Bronchial epithelial cell (primary cell): ENCODE data around the gene GBX1. TPM values are rescaled to one million over a fixed set of nuclear protein-coding genes. Genes with fewer than 3 reads are reported as not detected.
A peak's percentile ranks its signal among the peaks of the same experiment; 100 is the strongest.

Experiments
- DNase-seq: peaks from one replicate; pipeline ENCODE4 v3.0.0-alpha.2; 2010; ENCODE audit warnings: low read depth
- FAIRE-seq: peaks from 2 replicates; lab custom pipeline; 2011; peaks lifted over from hg19 to GRCh38; lab: Jason Lieb, UNC
- H3K27me3 ChIP-seq: 2 replicates; pipeline ENCODE4 v1.5.1; 2011; ENCODE audit warnings: low read length; ENCODE audit not compliant: control insufficient read depth, insufficient read depth
- H3K36me3 ChIP-seq: 2 replicates; pipeline ENCODE4 v1.5.1; 2011; ENCODE audit warnings: low read length; ENCODE audit not compliant: control insufficient read depth, insufficient read depth
- H3K4me3 ChIP-seq: 2 replicates; pipeline ENCODE4 v1.5.1; 2011; ENCODE audit warnings: mild to moderate bottlenecking, low read depth, low read length, control low read depth
- total RNA-seq: library from RNA; depleted of rRNA; stranded (reverse); fragments of >200 nt; gene quantifications from 2 replicates; pipeline ENCODE4 v1.2.1, GENCODE V29; 2014
- TF ChIP-seq, protein P1 (sequence below): IDR thresholded peaks from 2 replicates; pipeline ENCODE4 v1.5.1; 2011; ENCODE audit warnings: mild to moderate bottlenecking, moderate library complexity, low read length, control low read depth, inconsistent platforms; ENCODE audit not compliant: insufficient read depth, severe bottlenecking

Gene GBX1
- total RNA-seq, 1 donor from 2014 or later: not detected

DNA sequence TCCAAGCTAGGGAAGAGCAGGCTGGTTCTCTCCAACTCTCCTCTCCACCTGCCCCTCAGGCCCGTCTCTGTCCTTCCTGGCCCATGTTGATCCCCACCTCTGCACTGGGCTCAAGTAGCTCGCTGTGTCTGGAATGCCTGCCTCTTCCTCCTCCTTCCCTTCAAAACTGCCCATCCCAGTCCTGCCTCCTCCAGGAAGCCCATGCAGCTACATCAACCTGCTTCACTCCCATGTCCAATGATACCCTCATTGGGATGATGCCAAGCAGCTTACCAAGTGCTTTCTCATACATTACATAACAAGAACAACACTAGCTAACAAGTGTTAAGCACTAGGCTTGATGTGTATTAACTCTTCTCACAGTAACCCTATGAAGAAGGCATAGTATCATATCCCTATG is 11.3 kb upstream of the GBX1 start:
- TF ChIP-seq, protein P1, sequence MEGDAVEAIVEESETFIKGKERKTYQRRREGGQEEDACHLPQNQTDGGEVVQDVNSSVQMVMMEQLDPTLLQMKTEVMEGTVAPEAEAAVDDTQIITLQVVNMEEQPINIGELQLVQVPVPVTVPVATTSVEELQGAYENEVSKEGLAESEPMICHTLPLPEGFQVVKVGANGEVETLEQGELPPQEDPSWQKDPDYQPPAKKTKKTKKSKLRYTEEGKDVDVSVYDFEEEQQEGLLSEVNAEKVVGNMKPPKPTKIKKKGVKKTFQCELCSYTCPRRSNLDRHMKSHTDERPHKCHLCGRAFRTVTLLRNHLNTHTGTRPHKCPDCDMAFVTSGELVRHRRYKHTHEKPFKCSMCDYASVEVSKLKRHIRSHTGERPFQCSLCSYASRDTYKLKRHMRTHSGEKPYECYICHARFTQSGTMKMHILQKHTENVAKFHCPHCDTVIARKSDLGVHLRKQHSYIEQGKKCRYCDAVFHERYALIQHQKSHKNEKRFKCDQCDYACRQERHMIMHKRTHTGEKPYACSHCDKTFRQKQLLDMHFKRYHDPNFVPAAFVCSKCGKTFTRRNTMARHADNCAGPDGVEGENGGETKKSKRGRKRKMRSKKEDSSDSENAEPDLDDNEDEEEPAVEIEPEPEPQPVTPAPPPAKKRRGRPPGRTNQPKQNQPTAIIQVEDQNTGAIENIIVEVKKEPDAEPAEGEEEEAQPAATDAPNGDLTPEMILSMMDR: no peak
- no peak for FAIRE-seq
- DNase-seq: no peak
- peaks cover 6% of the 10 kb centered on the region for H3K27me3 ChIP-seq
- H3K4me3 ChIP-seq: no peak overlapping the region
- no peaks in the 10 kb centered on the region for H3K36me3 ChIP-seq

- DNase-seq: no peak
- TF ChIP-seq, protein P1: no peak
- H3K4me3 ChIP-seq: no peak overlapping the region
- no peaks in the 10 kb centered on the region for H3K36me3 ChIP-seq
- H3K27me3 ChIP-seq: peaks cover 7% of the 10 kb centered on the region
- FAIRE-seq: no peak
Observed at GRCh38 chr7:151178236-151178635, 10.7 kb upstream of the GBX1 start.

DNA sequence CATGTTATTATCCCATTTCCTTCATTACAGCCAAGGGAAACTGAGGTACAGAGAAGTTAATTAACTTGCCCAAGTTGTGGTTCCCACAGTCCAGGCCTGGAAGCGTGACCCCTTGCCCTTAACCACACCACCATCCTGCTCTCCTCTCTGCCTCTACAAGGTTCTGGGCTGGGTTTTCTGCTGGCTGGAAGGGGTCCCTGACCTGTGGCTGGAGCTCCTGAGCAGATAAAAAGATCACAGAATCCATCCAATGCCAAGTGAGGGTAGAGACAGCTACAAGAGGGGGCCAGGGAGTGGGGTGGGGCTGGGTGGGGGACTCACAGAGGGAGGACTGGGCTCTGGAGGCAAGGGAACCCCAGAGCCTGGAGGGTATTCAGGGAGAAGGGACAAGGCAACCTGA is 9.8 kb upstream of the GBX1 start:
- TF ChIP-seq, protein P1: no peak
- Histone ChIP-seq H3K4me3 (no peak overlapping the region), H3K36me3 (no peaks in the 10 kb centered on the region), H3K27me3 (peaks cover 9% of the 10 kb centered on the region)
- FAIRE-seq: no peak
- no peak for DNase-seq

DNA sequence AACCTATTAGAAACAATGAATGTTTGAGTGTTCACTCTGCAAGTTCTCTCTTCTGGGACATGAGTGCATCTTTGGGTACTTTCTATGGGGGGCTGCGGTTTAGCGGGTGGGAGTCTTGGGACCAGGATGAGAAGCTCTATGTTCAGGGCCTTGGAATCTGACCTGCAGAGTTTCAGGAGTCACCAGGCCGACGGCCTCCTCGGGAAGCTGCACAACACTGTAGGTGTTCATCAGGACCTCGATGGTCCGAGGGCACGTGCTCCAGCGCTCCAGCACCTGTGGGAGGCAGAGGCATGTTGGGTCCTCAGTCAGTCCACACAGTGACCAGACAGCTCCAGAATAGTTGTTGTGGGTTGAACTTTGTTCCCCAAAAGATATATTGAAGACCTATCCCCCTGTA is 8.9 kb upstream of the GBX1 start:
- FAIRE-seq (no peak), DNase-seq (no peak)
- H3K27me3 ChIP-seq: peaks cover 9% of the 10 kb centered on the region
- H3K4me3 ChIP-seq: no peak overlapping the region
- no peaks in the 10 kb centered on the region for H3K36me3 ChIP-seq
- TF ChIP-seq, protein P1: no peak

DNA sequence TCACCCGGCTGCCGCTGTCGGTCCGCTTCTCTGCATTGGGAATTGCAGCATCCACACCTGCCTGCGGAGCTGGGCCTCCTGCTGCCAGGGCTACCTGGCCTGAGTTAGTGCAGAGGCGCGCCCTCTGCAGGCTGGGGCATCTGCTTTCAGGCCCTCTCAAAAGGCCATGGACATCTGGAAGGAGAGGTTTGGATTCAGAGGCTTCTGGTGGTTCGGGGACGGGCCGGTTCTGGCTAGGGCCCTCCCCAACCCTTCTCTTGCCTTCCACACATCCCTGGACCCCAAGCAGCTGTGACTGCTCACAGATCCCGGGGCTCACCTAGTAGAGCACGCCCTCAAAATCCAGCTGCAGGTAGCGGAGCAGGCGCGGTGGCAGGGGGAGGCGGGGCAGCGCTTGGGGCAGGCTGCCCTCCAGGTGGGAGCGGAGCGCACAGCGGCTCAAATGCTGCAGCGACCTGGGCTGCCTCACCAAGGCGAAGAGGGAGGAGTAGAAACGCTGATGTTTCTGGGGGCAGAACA is 8.4 kb upstream of the GBX1 start:
- Histone ChIP-seq H3K36me3 (no peaks in the 10 kb centered on the region), H3K27me3 (peaks cover 9% of the 10 kb centered on the region), H3K4me3 (no peak overlapping the region)
- TF ChIP-seq, protein P1: peak; percentile 4
- no peak for DNase-seq
- no peak for FAIRE-seq
